ENCODE results near the gene TRNAU1AP. TPM values are rescaled to one million over a fixed set of nuclear protein-coding genes. Genes with fewer than 3 reads are reported as not detected.
A peak's percentile ranks its signal among the peaks of the same experiment; 100 is the strongest.

The TRNAU1AP gene
- total RNA-seq, result 10 to 100 TPM; 14.8 to 26.6 (median 20.6) TPM

- H3K36me3 ChIP-seq, result peaks cover 8 to 9% of the 10 kb centered on the region in 2 donors
- intact Hi-C loops (cut with DNase I), result no loop called here
- H3K27me3 ChIP-seq, result no peaks in the 10 kb centered on the region
- peaks cover 0 to 9% of the 10 kb centered on the region in 2 donors for H3K4me1 ChIP-seq
- H3K27ac ChIP-seq, result peak within 1 kb of the TSS; percentile 55 to 68 (median 63)
- no peaks in the 10 kb centered on the region for H3K9me3 ChIP-seq
- 0 to 1% methylated on average over 34 to 55 of the region's 63 CpGs for WGBS, 2 donors
- peak; percentile 95 to 98 for DNase-seq
- TF ChIP-seq CTCF (IDR thresholded peaks at IDR 0.05), result peak in 1 of 6 experiments; percentile 21
- TF ChIP-seq POLR2A (IDR thresholded peaks at IDR 0.05), result peak in 1 of 2 donors; percentile 72
- H3K4me3 ChIP-seq (replicated peaks in 1 of 3), result peak within 1 kb of the TSS; percentile 66 to 81 (median 77)
These were observed at the start of gene TRNAU1AP for GRCh38 chr1:28552758-28553663. Gene TRNAU1AP (plus strand): TSS chr1:28553085. CDS start chr1:28553111, 26 bp downstream.

GRCh38 chr1:28503117-28503516 is 49.8 kb upstream of the TRNAU1AP start:
- TF ChIP-seq CTCF (IDR thresholded peaks at IDR 0.05) (no peak), POLR2A (IDR thresholded peaks at IDR 0.05) (no peak)
- H3K27me3 ChIP-seq, result no peaks in the 10 kb centered on the region
- peaks cover 10 to 14% of the 10 kb centered on the region in 2 donors for H3K4me1 ChIP-seq
- intact Hi-C loops (cut with DNase I), result no loop called here
- H3K9me3 ChIP-seq, result no peaks in the 10 kb centered on the region
- 72 to 86% methylated on average over 3 of the region's 3 CpGs for WGBS, 2 donors
- no peaks in the 10 kb centered on the region for H3K36me3 ChIP-seq
- no peak for DNase-seq
- H3K4me3 ChIP-seq (replicated peaks in 1 of 3), result no peak overlapping the region
- H3K27ac ChIP-seq, result no peak overlapping the region

DNA sequence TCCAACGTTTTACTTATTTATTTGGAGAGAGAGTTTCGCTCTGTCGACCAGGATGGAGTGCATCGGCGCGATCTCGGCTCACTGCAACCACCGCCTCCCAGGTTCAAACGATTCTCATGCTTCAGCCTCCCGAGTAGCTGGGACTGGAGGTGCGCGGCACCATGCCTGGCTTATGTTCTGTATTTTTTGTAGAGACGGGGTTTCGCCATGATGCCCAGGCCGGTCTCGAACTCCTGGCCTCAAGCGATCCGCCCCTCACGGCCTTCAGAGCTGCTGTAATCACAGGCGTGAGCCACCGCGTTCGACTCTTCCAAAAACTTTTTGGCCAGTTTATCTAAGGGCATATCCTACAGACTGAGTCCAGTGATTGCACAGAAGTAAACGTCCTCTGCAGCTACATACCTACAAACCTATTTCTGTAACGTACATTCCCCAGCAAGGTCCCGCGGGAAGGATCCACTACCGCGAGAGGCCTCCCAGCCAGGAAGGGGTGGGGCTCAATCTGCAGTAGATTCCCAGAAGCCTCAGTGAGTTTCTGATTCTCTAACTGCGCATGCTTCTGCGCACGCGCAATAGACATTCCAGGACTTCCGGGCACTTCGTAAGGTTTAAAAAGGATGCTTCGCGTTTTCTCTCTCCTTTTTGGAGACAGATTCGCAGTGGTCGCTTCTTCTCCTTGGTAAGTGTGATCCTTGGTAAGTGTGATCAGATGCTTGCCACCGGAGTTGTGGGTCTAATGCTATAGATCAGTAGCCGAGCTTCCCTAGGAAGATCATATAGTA is 47.3 kb upstream of the TRNAU1AP start, which contains the start of gene RCC1:
Gene RCC1 (plus strand): TSS at position 638 of the 782 bp plus-strand sequence. CDS start 23,824 bp downstream, outside the sequence.
- peak within 1 kb of the TSS; percentile 59 to 89 (median 72) for H3K4me3 ChIP-seq (replicated peaks in 1 of 3)
- H3K36me3 ChIP-seq, result peaks cover 9 to 15% of the 10 kb centered on the region in 2 donors
- no peaks in the 10 kb centered on the region for H3K27me3 ChIP-seq
- intact Hi-C loops (cut with DNase I), result no loop called here
- H3K27ac ChIP-seq, result peak within 1 kb of the TSS; percentile 83 to 88 (median 84)
- H3K4me1 ChIP-seq, result peaks cover 33 to 35% of the 10 kb centered on the region in 2 donors
- peak; percentile 98 for DNase-seq
- no peaks in the 10 kb centered on the region for H3K9me3 ChIP-seq
- TF ChIP-seq POLR2A (IDR thresholded peaks at IDR 0.05) (peak; percentile 91 to 98), CTCF (IDR thresholded peaks at IDR 0.05) (peak in 1 of 6 experiments; percentile 12)
- WGBS, 2 donors, result 1 to 2% methylated on average over 32 to 40 of the region's 41 CpGs

DNA sequence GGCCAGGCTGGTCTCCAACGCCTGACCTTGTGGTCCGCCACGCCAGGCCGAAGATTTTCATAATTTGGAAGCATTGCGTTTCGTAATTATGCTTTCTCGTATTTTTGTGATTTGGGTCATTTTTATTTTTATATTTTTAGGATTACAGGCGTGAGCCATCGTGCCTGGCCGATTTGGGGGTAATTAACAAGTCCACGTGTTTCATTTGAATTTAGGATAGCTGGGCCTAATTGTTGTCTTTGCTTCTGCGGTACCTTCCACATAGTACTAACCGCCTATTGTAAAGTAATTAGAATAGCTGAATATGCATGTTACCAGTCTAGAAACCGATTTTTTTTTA is 46.0 kb upstream of the TRNAU1AP start:
- peak overlapping the region; percentile 83 to 88 (median 84) for H3K27ac ChIP-seq
- H3K36me3 ChIP-seq, result peaks cover 19 to 27% of the 10 kb centered on the region in 2 donors
- intact Hi-C loops (cut with DNase I), result no loop called here
- TF ChIP-seq POLR2A (IDR thresholded peaks at IDR 0.05), result no peak
- no peak for TF ChIP-seq CTCF (IDR thresholded peaks at IDR 0.05)
- peak overlapping the region; percentile 44 to 89 (median 59) for H3K4me3 ChIP-seq (replicated peaks in 1 of 3)
- no peaks in the 10 kb centered on the region for H3K9me3 ChIP-seq
- no peak for DNase-seq
- no peaks in the 10 kb centered on the region for H3K27me3 ChIP-seq
- peaks cover 42 to 44% of the 10 kb centered on the region in 2 donors for H3K4me1 ChIP-seq
- 7 to 8% methylated on average over 14 of the region's 14 CpGs for WGBS, 2 donors
